Left ventricle myocardium superior (tissue), 1 donor: ENCODE data around the gene BMP7. TPM values are rescaled to one million over a fixed set of nuclear protein-coding genes. Genes with fewer than 3 reads are reported as not detected.

ENCODE experiments used
- ATAC-seq: fragments of 200-7000 bp; cut with Tn5 transposase; one replicate; pipeline ENCODE4 v1.9.1; 2020; ENCODE audit warnings: mild to moderate bottlenecking, moderate library complexity
- DNase-seq: peaks from one replicate; pipeline ENCODE4 v3.0.0-alpha.2; 2020
- intact Hi-C: fragments of 100-400 bp; cut with micrococcal nuclease; formaldehyde crosslinking; loops from one replicate; pipeline ENCODE4 v1.11.0; 2022
- total RNA-seq: library from RNA; stranded (reverse); fragmentation: NEBNext Ultra II Directional; extraction: Animal tissue kit (Norgen Biotek cat#: 25700); gene quantifications from one replicate; pipeline ENCODE4 v1.2.1, GENCODE V29; 2021
- donor health status: DM: no; HTN: yes; CAD: no; lungs with severe emphysema.

BMP7 gene
- total RNA-seq, 1 donor from 2014 or later: 32.2 TPM

DNA sequence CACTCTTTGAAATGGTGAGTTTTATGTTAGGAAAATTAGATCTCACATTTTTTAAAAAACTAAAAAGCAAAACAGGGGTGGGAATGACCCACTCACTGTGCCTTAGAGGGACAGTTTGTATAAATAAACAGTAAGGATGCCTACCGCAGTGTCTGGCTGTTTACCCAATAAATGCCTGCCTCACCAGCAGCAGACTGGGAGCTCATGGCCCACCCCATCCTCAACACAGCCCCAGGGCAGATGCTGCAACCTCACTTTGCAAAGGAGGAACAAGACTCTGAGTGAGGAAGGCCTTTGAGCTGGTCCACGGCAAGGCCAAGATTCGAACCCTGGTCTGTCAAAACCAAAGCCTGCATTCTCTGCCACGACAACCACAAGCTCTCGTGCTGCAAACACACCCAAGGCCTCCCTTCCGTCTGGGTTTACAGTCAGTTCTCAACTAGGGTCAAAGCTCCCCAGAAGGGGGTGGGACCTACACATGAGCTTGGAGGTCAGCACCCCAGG is 77.8 kb downstream of the BMP7 start:
- ATAC-seq: no peak
- DNase-seq: no peak
- intact Hi-C loops: no loop called here

DNA sequence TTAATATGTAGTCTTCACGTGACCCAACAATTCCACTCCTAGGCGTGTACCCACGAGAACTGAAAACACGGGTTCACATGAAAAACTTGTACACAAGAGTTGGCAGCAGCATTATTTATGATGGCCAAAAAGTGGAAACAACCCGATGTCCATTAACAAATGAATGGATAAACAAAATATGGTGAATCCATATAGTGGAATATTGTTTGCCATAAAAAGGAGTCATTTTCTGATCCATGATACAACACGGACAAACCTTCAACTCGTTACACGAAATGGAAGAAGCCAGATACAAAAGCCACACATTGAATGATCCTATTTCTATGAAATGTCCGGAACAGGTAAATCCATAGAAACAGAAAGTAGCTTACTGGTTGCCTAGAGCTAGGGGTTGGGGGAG is 78.4 kb downstream of the BMP7 start:
- intact Hi-C loops: no loop called here
- no peak for DNase-seq
- no peak for ATAC-seq

DNA sequence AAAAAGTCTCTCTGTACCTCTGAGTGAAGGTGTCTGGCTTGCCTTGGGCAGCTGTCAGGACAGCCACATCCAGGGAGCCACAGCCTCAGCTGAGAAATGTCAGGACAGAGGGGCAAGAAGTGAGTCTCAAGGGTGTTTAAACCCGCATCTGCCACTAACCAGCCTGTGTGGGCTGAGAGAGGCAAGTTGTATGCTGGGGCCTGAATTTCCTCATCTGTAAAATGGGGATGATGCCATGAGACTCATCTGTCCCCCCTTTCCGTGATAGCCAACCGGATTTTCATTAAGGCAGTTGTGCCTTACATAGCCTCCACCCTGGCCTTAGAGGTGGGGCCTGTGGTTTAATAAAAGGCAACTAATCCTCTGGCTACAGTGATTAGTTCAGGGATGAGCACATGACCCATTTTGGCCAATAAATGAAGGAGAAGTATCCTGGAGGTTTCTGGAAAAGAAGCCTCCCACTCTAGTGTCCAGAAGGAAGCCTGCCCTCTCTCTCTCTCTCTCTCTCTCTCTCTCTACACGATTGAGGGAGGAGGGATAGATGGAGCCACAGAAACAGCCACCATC is 79.3 kb downstream of the BMP7 start:
- intact Hi-C loops: no loop called here
- no peak for DNase-seq
- no peak for ATAC-seq

DNA sequence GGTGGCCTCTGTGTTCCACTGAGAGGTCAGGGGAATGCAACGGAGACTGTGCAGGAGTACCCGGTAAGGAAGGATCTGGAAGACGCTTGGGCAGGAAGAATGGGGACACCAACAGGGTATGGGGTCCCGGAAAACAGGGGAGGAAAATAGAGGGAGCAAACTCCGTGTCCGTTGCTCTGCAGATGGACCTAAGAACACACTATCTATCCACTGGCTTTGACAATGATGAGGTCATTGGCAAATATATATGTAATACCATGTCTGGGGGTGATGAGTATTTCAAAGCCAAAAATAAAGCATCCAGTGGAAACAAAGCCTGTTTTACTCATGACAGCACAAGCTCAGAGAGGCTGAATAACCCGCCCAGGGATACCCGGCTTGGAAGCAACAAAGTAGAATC is 80.2 kb downstream of the BMP7 start:
- no peak for ATAC-seq

DNA sequence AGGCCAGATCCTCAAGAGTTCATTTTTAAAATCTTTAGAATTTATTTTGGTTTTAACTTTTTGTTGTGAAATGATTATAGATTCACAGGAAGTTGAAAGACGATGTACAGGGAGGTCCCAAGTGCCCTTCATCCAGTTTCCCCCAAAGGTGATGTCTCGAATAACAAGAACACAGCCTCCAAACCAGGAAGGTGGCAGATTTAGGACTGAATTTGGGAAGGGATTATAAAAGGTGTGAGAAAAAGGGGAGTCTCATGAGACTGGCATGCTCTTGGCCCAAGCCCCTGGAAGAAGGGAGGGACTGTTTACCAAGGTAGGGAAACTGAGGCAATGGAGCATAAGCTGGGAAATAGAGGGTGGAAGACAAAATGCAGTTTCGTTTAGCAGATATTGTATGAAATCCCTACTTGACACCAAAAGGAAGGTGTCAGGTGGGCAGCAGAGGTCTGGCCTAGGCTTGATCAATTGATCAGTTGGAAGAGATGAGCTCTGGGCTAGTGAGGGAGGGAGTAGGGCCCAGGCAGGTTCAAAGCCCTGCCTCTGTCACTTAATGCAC is 81.2 kb downstream of the BMP7 start:
- ATAC-seq (no peak), DNase-seq (no peak)
- intact Hi-C loops: no loop called here

More for the DNA sequence above, 80.2 kb downstream of the BMP7 start:
- intact Hi-C loops: no loop called here
- DNase-seq: no peak

DNA sequence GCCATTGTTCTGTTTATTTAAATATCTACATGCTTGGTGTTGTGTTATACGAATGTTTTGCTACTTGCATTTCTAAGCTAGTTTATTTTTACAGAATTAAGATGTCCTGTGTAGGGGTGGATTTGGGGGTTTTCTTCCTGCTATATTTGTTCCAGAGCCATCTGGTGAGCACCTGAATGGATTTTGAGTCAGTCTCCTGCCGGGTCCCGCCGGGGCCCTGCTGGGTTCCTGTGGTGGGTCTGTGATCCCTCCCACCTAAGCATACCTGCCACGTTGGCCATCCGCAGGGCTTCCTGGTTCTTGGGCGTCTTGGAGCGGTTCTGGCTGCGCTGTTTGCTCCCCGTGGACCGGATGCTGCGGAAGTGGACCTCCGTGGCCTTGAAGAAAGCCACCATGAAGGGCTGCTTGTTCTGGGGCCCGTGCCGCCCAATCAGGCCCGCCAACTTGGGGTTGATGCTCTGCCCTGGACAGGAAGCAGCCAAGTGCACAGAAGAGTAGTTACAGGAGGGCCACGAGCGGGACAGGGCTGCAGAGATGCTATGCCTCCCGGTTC is 82.9 kb downstream of the BMP7 start:
- DNase-seq: no peak
- ATAC-seq: no peak
- intact Hi-C loops: no loop called here

DNA sequence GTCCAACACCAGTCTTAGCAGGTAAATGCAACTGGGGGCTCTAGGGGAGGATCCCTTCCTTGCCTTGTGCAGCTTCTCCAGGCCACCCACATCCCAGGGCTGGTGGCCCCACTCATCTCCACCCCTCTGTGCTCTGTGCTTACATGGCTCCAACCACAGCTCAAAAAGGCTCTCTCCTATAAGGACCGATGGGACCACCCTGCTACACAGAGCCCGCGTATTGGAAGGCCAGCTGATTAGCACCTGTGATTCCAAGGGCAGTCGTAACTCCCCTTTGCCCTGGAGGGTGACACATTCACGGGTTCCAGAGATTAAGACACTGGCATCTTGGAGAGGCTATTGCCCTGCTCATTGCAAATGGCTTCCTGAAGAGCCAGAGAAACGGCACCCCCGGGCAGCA is 84.8 kb downstream of the BMP7 start:
- intact Hi-C loops: no loop called here
- DNase-seq: no peak
- ATAC-seq: no peak

DNA sequence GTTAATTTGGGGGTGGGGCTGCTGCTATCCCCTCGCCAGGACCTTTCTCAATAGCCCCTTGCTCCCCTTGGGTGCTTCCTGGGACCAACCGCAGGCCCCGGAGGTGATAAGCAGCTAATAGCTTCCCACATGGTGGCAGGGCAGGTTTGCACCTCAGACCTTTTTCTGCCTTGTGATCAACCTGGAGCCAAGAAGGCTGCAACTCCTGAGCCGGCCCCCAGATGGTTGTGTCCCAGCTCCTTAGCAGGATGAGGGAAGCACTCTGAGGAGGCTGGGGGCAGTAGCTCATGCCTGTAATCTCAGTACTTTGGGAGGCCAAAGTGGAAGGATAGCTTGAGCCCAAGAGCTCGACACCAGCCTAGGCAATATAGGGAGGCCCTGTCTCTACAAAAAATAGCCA is 85.5 kb downstream of the BMP7 start:
- DNase-seq: no peak
- intact Hi-C loops: no loop called here
- ATAC-seq: no peak

DNA sequence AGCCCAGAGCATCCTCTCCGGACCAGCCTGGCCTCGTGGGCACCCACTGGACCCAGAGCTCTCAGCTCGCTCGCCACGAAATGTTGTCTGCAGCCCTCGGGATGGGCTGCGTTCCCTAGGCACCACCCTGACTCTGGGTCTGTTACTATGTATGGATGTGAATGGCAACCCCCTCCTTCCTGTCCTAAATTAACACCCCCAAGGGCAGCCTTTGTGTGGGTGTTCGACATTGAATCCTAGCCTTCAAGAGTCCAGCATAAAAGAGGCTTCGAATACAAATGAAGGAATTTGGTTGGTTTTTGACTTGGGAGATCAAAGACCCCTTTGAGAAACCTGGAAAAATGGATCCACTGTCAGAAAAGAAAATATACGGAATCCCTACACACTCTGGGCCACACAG is 86.1 kb downstream of the BMP7 start:
- intact Hi-C loops: no loop called here
- ATAC-seq: no peak
- DNase-seq: no peak

DNA sequence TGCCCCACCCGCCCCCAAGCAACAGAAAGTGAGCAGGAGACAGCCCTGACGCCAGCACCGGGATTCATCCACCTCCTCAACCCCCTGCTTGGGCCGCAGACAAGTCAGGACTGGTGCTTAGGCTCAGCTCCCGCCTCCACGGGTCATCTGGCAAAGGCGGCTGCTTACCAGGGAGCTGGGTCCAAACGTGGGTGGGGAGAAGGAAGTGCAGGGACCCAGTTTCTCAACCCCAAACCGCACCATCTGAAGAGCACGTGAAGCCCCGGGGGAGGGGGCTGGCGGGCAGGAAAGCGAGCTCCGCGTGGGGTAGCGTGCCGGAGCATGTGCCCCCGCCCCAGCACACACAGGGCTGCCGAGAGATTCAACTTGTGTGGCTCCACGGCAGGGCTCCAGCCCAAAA is 87.2 kb downstream of the BMP7 start:
- intact Hi-C loops: no loop called here
- no peak for ATAC-seq
- no peak for DNase-seq

DNA sequence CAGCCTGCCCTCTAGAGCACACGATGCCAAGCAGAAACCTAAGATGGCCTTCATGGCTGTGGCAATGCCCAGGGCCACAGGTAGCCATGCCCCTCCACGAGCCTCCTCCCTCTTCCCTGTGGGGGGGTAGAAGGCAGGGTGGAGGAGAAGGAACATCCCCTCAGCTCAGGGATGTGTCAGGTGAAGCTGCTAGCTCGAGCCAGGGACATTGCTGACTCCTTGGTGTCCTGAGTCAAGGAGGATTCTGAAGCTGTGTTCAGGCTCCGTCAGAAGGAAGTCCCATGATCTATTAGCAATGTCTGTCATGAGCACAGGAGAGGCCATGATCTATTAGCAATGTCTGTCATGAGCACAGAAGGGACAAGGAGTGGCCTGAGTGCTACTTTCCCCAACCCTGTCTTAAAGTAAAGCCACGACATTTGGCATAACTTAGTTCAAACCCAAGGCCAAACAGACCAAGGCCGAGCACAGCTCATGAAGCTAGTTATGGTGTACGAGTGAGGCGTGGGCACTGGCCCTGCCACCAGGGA is 87.8 kb downstream of the BMP7 start:
- ATAC-seq (no peak), DNase-seq (no peak)
- intact Hi-C loops: no loop called here

DNA sequence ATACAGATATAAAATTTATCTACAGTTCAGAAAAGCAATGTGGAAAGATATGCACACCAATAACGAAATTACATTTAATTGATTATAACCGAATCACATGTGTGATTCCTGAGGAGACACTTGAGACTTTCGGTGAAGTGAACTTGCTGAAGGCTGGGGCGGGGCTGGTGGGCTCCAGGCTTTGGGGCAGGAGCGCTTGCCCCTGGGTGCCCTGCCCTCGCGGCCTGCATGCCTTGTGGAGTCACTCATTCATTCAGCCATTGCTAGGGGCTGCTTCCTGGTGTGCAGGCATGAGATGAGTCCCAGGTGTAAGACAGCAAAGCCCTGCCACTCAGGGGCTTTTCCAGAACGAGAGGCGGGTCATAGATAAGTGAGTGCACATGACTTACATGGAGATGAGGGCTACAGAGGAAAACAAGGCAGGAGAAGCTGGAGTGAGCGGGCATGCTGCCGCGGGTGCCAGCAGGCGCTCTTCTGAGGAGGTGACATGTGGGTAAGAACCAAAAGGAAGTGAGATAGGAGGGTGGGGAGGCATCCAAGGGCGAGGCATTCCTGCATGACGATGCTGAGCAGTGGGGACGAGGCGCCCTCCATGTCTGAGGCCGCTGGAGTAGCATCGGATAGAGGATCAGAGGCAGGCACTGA is 88.7 kb downstream of the BMP7 start:
- ATAC-seq (no peak), DNase-seq (no peak)
- intact Hi-C loops: no loop called here

DNA sequence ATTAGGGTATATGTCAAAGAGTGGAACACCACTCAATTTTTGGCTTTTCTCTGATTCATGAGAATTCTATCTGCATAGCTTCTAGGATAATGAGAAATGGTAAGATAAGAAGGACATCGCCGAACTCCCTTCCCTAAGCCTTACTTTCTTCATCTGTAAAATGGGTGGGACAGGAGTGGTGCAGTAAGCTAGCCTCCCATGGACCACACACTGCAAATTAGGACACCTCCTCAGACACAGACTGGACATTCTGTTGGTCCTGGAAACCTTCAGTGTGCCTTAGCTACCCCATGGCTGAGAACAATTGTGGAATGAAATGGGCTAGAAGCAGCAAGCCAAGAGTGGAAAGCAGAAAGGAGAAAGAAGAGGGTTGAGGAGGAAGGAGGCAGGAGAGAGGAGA is 89.6 kb downstream of the BMP7 start:
- ATAC-seq (no peak), DNase-seq (no peak)
- intact Hi-C loops: no loop called here

DNA sequence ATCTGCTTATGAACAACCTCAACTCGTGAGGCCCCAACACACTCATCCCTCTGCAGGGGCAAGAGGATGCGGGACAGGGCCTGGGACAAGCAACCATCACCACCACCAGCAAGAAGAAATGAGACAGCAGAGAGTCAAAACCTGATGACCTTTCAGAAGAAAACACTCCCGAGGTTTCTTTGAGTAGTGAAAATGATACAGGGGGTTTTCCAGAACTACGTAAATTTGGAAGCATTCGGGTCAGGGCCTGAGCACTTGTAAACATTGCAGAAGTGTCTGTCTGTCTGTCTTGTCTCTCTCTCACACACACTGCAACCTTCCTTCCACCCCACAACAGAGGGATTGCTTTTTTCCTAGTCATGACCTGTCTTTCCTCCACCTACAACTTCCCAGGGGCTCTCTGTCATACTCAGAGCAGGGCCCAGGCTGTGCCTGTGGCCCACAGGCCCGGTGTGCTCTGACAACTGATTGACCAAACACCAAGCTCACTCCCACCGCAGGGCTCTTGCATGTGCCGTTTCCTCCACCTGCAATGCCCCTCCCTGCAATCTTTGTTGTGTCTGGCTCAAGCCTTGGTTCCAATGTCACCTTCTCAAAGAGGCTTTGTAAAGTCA is 90.9 kb downstream of the BMP7 start:
- intact Hi-C loops: no loop called here
- DNase-seq (no peak), ATAC-seq (no peak)

DNA sequence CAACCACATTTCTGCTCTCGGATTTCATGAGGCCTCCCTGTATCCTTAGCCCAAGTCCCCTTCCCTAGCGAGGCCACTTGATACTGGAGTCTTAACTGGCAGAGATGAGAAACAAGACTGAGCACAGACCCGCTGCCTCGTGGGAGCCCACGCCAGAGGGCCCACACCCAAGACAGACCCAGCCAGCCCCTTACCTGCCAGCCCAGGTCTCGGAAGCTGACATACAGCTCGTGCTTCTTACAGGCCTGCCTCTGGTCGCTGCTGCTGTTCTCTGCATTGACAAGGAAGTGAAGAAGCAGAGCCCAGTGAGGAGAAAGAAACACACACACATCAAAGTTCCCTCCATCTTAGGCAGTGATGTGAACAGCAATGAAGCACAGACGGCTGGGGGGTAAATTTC is 91.7 kb downstream of the BMP7 start:
- intact Hi-C loops: no loop called here
- ATAC-seq: no peak
- DNase-seq: no peak

DNA sequence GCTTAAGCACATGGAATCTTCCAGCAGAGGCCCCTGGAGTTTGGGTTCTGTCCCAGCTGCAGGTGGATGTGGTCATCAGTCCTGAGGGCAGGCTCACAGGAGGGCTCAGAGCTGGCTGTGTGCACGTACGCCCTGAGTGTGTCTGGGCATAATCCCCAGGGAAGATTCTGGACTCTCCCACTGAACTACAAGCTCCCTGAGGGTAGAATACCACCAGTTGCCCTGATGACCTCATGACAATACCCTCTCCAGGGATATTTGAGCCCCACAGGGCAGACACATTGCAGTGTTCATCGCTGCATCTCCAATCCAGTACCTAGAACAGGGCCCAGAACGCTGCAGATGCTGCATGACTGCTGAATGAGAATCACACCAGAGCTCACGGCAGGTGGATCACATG is 92.5 kb downstream of the BMP7 start:
- intact Hi-C loops: no loop called here
- no peak for DNase-seq
- no peak for ATAC-seq

DNA sequence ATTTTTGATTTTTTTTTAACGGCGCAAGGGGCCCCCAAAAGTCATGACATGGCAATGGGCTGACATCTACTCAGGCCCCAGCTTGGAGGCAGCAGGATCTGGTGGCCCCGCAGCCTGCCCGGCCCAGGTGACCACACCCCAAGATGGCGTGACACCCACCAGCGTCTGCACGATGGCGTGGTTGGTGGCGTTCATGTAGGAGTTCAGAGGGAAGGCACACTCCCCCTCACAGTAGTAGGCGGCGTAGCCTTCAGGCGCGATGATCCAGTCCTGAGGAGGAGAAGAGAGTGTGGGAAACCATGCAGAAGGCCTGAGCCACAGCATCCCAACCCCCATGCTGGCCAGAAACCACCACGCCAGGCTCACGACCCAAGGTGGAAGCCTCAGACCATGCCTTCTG is 93.4 kb downstream of the BMP7 start:
- no peak for ATAC-seq
- DNase-seq: no peak
- intact Hi-C loops: no loop called here

DNA sequence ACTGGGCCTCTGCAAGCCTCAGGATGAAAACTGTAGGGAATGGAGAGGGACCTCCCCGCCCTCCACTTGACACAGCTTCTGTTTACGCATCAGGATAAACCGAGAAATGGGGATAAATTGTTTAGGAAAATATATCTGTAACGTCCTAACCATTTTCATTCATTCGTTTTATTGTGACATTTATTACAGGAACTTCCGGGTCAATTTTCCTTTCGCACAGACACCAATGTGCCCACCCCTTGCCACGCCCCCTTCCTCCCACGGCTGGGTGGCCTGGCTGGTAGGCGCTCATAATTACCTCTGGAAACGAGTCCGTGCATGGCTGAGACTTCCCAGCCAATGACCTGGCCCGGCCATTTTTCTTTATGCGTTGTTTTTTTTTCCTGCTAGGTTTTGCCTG is 96.1 kb downstream of the BMP7 start:
- no peak for DNase-seq
- ATAC-seq: no peak
- intact Hi-C loops: no loop called here

DNA sequence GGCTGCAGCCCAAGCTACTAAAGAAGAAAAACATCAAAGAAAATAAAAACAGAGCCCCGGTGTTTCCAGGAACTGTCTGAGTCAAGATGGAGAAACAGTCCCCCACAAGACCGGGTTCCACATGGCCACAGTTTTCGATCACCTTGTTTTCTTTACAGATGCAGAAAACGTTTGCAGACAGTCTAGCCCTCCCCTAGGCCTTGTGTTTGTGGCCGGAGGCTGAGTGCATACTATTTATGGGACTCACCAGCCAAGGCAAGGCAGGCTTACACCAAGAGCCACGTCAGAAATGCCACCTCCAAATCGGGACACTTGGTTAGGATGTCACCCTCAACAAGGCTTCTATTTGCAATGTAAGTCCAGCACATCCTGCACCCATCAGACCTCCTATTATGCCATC is 97.3 kb downstream of the BMP7 start:
- DNase-seq: no peak
- ATAC-seq: no peak
- intact Hi-C loops: loop anchor here (5.0 to 10.0 kb wide), 2 partner anchors 86 to 183 kb away; partner anchors contain the start of gene RAE1
